T-helper 2 cell treated with Interferon-gamma antibody and Interleukin-4, amounts not matched to agents 100 ng/mL and 5 ng/mL, for 36 hours (primary cell): ENCODE measurements around the gene ITGB2. TPM values are rescaled to one million over a fixed set of nuclear protein-coding genes. Genes with fewer than 3 reads are reported as not detected.

ENCODE experiments used
- intact Hi-C: fragments of 100-400 bp; cut with micrococcal nuclease; formaldehyde crosslinking; loops from one replicate; pipeline ENCODE4 v1.15.1; 2023
- total RNA-seq: library from RNA; stranded (reverse); gene quantifications from 2 replicates; pipeline ENCODE4 v1.2.3, GENCODE V29; 2022

Gene ITGB2
- total RNA-seq: 444 and 447 TPM in 2 replicates

- intact Hi-C loops: loop anchor here (5.0 kb wide), 1 partner anchor 104 kb away; the partner anchor contains the start of gene SUMO3
Measured at GRCh38 chr21:44920694-44921604, at the start of gene ITGB2. TSS of gene ITGB2 (minus strand) at chr21:44920899. CDS start at chr21:44910782, 10,117 bp downstream.

- intact Hi-C loops: no loop called here
Measured at GRCh38 chr21:44969931-44970755, 49.4 kb upstream of the ITGB2 start.

GRCh38 chr21:44969066-44969670, 48.5 kb upstream of the ITGB2 start:
- intact Hi-C loops: no loop called here

- intact Hi-C loops: no loop called here
Measured at GRCh38 chr21:44967082-44968047, 46.7 kb upstream of the ITGB2 start.

- intact Hi-C loops: no loop called here
Measured at GRCh38 chr21:44966135-44967081, 45.7 kb upstream of the ITGB2 start.

GRCh38 chr21:44965251-44966022, 44.7 kb upstream of the ITGB2 start:
- intact Hi-C loops: no loop called here

- intact Hi-C loops: no loop called here
Measured at GRCh38 chr21:44964381-44964780, 43.7 kb upstream of the ITGB2 start.

- intact Hi-C loops: no loop called here
Measured at GRCh38 chr21:44962403-44962966, 41.8 kb upstream of the ITGB2 start.

GRCh38 chr21:44960141-44961092, 39.7 kb upstream of the ITGB2 start:
- intact Hi-C loops: no loop called here

- intact Hi-C loops: no loop called here
Measured at GRCh38 chr21:44959376-44960091, 38.8 kb upstream of the ITGB2 start.

- intact Hi-C loops: no loop called here
Measured at GRCh38 chr21:44958471-44959191, 37.9 kb upstream of the ITGB2 start.

GRCh38 chr21:44957901-44958451, 37.3 kb upstream of the ITGB2 start:
- intact Hi-C loops: no loop called here

- intact Hi-C loops: no loop called here
Measured at GRCh38 chr21:44957047-44957831, 36.5 kb upstream of the ITGB2 start.

GRCh38 chr21:44956356-44957046, 35.8 kb upstream of the ITGB2 start:
- intact Hi-C loops: no loop called here
